Left lung (tissue), 10 donors: ENCODE measurements around the gene SNAPC2. TPM values are rescaled to one million over a fixed set of nuclear protein-coding genes. Genes with fewer than 3 reads are reported as not detected.

Source experiments
- ATAC-seq: fragments of 200-7000 bp; cut with Tn5 transposase; one replicate; pipeline ENCODE4 v1.9.1; 2020; ENCODE audit warnings: moderate library complexity
- DNase-seq, 4 donors: peaks; one replicate each; pipeline ENCODE4 v3.0.0-alpha.2; 2013 to 2020
- H3K27ac ChIP-seq, 2 donors: fragments of 200-600 bp; sonication (generic) in 1 of 2; one replicate each; pipeline versions ENCODE4 v1.5.0 to v1.8.0; 2020 to 2021
- H3K27me3 ChIP-seq, 2 donors: fragments of 200-600 bp; sonication (generic) in 1 of 2; one replicate each; pipeline versions ENCODE4 v1.5.0 to v1.8.0; 2020 to 2021
- H3K36me3 ChIP-seq, 2 donors: fragments of 200-600 bp; sonication (generic) in 1 of 2; one replicate each; pipeline versions ENCODE4 v1.5.0 to v1.8.0; 2020 to 2021
- H3K4me1 ChIP-seq, 2 donors: fragments of 200-600 bp; one replicate each; pipeline ENCODE4 v1.8.0; 2021
- H3K4me3 ChIP-seq, 2 donors: fragments of 200-600 bp; sonication (generic) in 1 of 2; one replicate each; pipeline versions ENCODE4 v1.5.0 to v1.8.0; 2020 to 2021; ENCODE audit warnings: mild to moderate bottlenecking in 1 of 2
- H3K9me3 ChIP-seq, 2 donors: fragments of 200-600 bp; sonication (generic) in 1 of 2; one replicate each; pipeline versions ENCODE4 v1.5.0 to v1.8.0; 2020 to 2021
- CTCF ChIP-seq, 2 donors: fragments of 200-600 bp; sonication (generic) in 1 of 2; IDR thresholded peaks; one replicate each; pipeline versions ENCODE4 v1.5.0 to v1.8.0; 2021; ENCODE audit warnings: antibody characterized with exemption in 2 of 2
- intact Hi-C, 2 donors: fragments of 100-400 bp; cut with DNase I; formaldehyde crosslinking; loops; one replicate each; pipeline versions ENCODE4 v1.11.2 to v1.14.2; 2022
- polyA plus RNA-seq, 6 donors: library from polyadenylated mRNA; unstranded; fragments of 120-200 nt; gene quantifications; one replicate each; pipeline ENCODE4 v1.2.1, GENCODE V29; 2013; ENCODE audit not compliant: insufficient read length in 6 of 6
- total RNA-seq, 2 donors: library from RNA; stranded (reverse); fragmentation: NEBNext Ultra II Directional; extraction: Animal tissue kit (Norgen Biotek cat#: 25700); gene quantifications; one replicate each; pipeline ENCODE4 v1.2.1, GENCODE V29; 2021
- donor health status: DM: no; HTN: yes; CAD: no.
- donor health status: DM: no; HTN: no; CAD: no.

SNAPC2 gene
- total and polyA plus RNA-seq, 8 donors, result 11.1 to 20.5 (median 15.5) TPM

GRCh38 chr19:7918615-7919421 is 1.3 kb upstream of the SNAPC2 start:
- Histone ChIP-seq H3K9me3 (no peaks in the 10 kb centered on the region), H3K27me3 (peaks cover 42 to 59% of the 10 kb centered on the region in 2 donors), H3K4me3 (no peak overlapping the region), H3K36me3 (peaks cover 0 to 22% of the 10 kb centered on the region in 2 donors), H3K27ac (no peak overlapping the region), H3K4me1 (peaks cover 27 to 60% of the 10 kb centered on the region in 2 donors)
- DNase-seq, result peak in 1 of 4 donors; percentile 73
- TF ChIP-seq CTCF (IDR thresholded peaks at IDR 0.05), result no peak
- ATAC-seq, result no peak
- intact Hi-C loops, result no loop called here

- Histone ChIP-seq H3K36me3 (peaks cover 0 to 21% of the 10 kb centered on the region in 2 donors), H3K4me1 (peaks cover 33 to 71% of the 10 kb centered on the region in 2 donors), H3K9me3 (no peaks in the 10 kb centered on the region), H3K27ac (peak overlapping the region; percentile 87 to 92), H3K4me3 (peak overlapping the region; percentile 57 to 72), H3K27me3 (peaks cover 35 to 54% of the 10 kb centered on the region in 2 donors)
- no peak for TF ChIP-seq CTCF (IDR thresholded peaks at IDR 0.05)
- peak; percentile 90 to 100 (median 98) for DNase-seq
- intact Hi-C loops, result no loop called here
- peak; percentile 89 for ATAC-seq
Measured at GRCh38 chr19:7920519-7921301, 572 bp downstream of the SNAPC2 start.

- ATAC-seq (no peak), DNase-seq (no peak)
- Histone ChIP-seq H3K27ac (peak overlapping the region; percentile 40 to 86), H3K9me3 (no peaks in the 10 kb centered on the region), H3K4me1 (peaks cover 28 to 69% of the 10 kb centered on the region in 2 donors), H3K36me3 (peaks cover 0 to 21% of the 10 kb centered on the region in 2 donors), H3K27me3 (peaks cover 28 to 47% of the 10 kb centered on the region in 2 donors), H3K4me3 (peak overlapping the region; percentile 19 to 72)
- intact Hi-C loops, result no loop called here
- TF ChIP-seq CTCF (IDR thresholded peaks at IDR 0.05), result no peak
Measured at GRCh38 chr19:7921302-7921966, 1.3 kb downstream of the SNAPC2 start.

- peaks cover 0 to 25% of the 10 kb centered on the region in 2 donors for H3K36me3 ChIP-seq
- H3K4me3 ChIP-seq, result peak overlapping the region in 1 of 2 donors; percentile 72
- no peaks in the 10 kb centered on the region for H3K9me3 ChIP-seq
- no peak for TF ChIP-seq CTCF (IDR thresholded peaks at IDR 0.05)
- H3K4me1 ChIP-seq, result peaks cover 27 to 66% of the 10 kb centered on the region in 2 donors
- H3K27me3 ChIP-seq, result peaks cover 20 to 40% of the 10 kb centered on the region in 2 donors
- no peak overlapping the region for H3K27ac ChIP-seq
- ATAC-seq (no peak), DNase-seq (peak in 1 of 4 donors; percentile 69)
- intact Hi-C loops, result no loop called here
Measured at GRCh38 chr19:7921967-7922835, 2.1 kb downstream of the SNAPC2 start.
